Kidney tubule cell (primary cell): ENCODE results near the gene DND1.
"Not testable (repeated sequence)": the region's sequence is repeated elsewhere in the genome, so short reads cannot be mapped to it uniquely, and the experiment has no call there.

ENCODE experiments used
- DNase-seq: peaks from one replicate; pipeline ENCODE4 v3.0.0-alpha.2; 2018; ENCODE audit warnings: low spot score

Gene DND1

GRCh38 chr5:140673187-140673976 is at the start of gene DND1:
Gene DND1 (minus strand): TSS chr5:140673576. CDS start chr5:140673542, 34 bp downstream.
- no peak for DNase-seq

- not testable (repeated sequence) for DNase-seq
Observed at GRCh38 chr5:140721395-140721794, 48.0 kb upstream of the DND1 start.

- not testable (repeated sequence) for DNase-seq
Observed at GRCh38 chr5:140720738-140721137, 47.4 kb upstream of the DND1 start.

GRCh38 chr5:140718266-140718592 is 44.9 kb upstream of the DND1 start:
- DNase-seq: no peak

- DNase-seq: not testable (repeated sequence)
Observed at GRCh38 chr5:140716238-140716637, 42.9 kb upstream of the DND1 start.

GRCh38 chr5:140713562-140714094 is 40.3 kb upstream of the DND1 start:
- DNase-seq: no peak

- DNase-seq: no peak
Observed at GRCh38 chr5:140711794-140712193, 38.4 kb upstream of the DND1 start.

- DNase-seq: peak; percentile 99
Observed at GRCh38 chr5:140710899-140711552, 37.6 kb upstream of the DND1 start.

GRCh38 chr5:140708787-140709186 is 35.4 kb upstream of the DND1 start:
- DNase-seq: not testable (repeated sequence)

- DNase-seq: no peak
Observed at GRCh38 chr5:140707812-140708211, 34.4 kb upstream of the DND1 start.

- DNase-seq: peak; percentile 99
Observed at GRCh38 chr5:140700177-140701144, 27.1 kb upstream of the DND1 start, which contains the start of gene ZMAT2. Gene ZMAT2 (plus strand): TSS chr5:140700447. CDS start chr5:140700461, 14 bp downstream.

GRCh38 chr5:140696891-140697492 is 23.6 kb upstream of the DND1 start:
- DNase-seq: no peak

GRCh38 chr5:140694276-140694675 is 20.9 kb upstream of the DND1 start:
- DNase-seq: no peak

GRCh38 chr5:140690941-140691924 is 17.9 kb upstream of the DND1 start, which contains the start of the genes HARS1 and HARS2:
Gene HARS1 (minus strand): TSS chr5:140691370. CDS start chr5:140691304, 66 bp downstream.
Gene HARS2 (plus strand): TSS chr5:140691455. CDS start chr5:140691649, 194 bp downstream.
- peak; percentile 99 for DNase-seq

GRCh38 chr5:140690376-140690932 is 17.1 kb upstream of the DND1 start:
- peak; percentile 20 for DNase-seq

- DNase-seq: no peak
Observed at GRCh38 chr5:140678993-140679392, 5.6 kb upstream of the DND1 start.

GRCh38 chr5:140677947-140678346 is 4.6 kb upstream of the DND1 start:
- no peak for DNase-seq

- DNase-seq: no peak
Observed at GRCh38 chr5:140674629-140675028, 1.3 kb upstream of the DND1 start.

GRCh38 chr5:140674211-140674610 is 835 bp upstream of the DND1 start:
- DNase-seq: no peak
